ENCODE data around the gene PHACTR3. TPM values are rescaled to one million over a fixed set of nuclear protein-coding genes. Genes with fewer than 3 reads are reported as not detected.
A peak's percentile ranks its signal among the peaks of the same experiment; 100 is the strongest.

Gene PHACTR3
- total RNA-seq, 1 experiment from 2014 or later = 0.11 TPM

- ChIA-PET CTCF (no interaction called here), POLR2A (no interaction called here)
- no peaks in the 10 kb centered on the region for H3K36me3 Mint-ChIP-seq (ENCODE audit: insufficient read depth, unreplicated experiment)
- no peak overlapping the region for H3K4me3 Mint-ChIP-seq (ENCODE audit: unreplicated experiment)
- Histone ChIP-seq H3K4me1 (no peaks in the 10 kb centered on the region), H3K4me3 (ENCODE audit: low read depth, low read length) (no peak overlapping the region), H3K9me3 (peaks cover 3% of the 10 kb centered on the region; the same call in 1 of the 2 replicates), H3K27me3 (replicated peaks; ENCODE audit: control insufficient read depth, insufficient read depth, low read length) (no peaks in the 10 kb centered on the region; the same call in 1 of the 2 replicates), H3K36me3 (ENCODE audit: control insufficient read depth, insufficient read depth, low read length) (no peaks in the 10 kb centered on the region)
- H3K4me1 Mint-ChIP-seq (ENCODE audit: low read depth, unreplicated experiment) = no peaks in the 10 kb centered on the region
- no peak overlapping the region for H3K27ac Mint-ChIP-seq (ENCODE audit: unreplicated experiment)
- peaks cover 12% of the 10 kb centered on the region for H3K27me3 Mint-ChIP-seq (ENCODE audit: insufficient read depth, unreplicated experiment)
- DNase-seq = peak in 1 of 2 experiments; percentile 39
- intact Hi-C loops (cut with micrococcal nuclease; ENCODE audit: unreplicated experiment) = no loop called here
- no peaks in the 10 kb centered on the region for H3K9me3 Mint-ChIP-seq (ENCODE audit: unreplicated experiment)
- BruUV-seq (replicated peaks) = no TSS peak
- TF ChIP-seq CTCF (IDR thresholded peaks at IDR 0.05; ENCODE audit: insufficient read depth in 1 of 2, low read depth in 1 of 2, low read length in 1 of 2, severe bottlenecking in 1 of 2, unreplicated experiment in 1 of 2) = no peak
Measured at GRCh38 chr20:59568509-59569024, 35.8 kb upstream of the PHACTR3 start.

- Histone ChIP-seq H3K4me1 (no peaks in the 10 kb centered on the region), H3K4me3 (ENCODE audit: low read depth, low read length) (no peak overlapping the region), H3K27me3 (replicated peaks; ENCODE audit: control insufficient read depth, insufficient read depth, low read length) (no peaks in the 10 kb centered on the region; the same call in 1 of the 2 replicates), H3K9me3 (peaks cover 3% of the 10 kb centered on the region; the same call in 1 of the 2 replicates), H3K36me3 (ENCODE audit: control insufficient read depth, insufficient read depth, low read length) (no peaks in the 10 kb centered on the region)
- intact Hi-C loops (cut with micrococcal nuclease; ENCODE audit: unreplicated experiment) = no loop called here
- ChIA-PET POLR2A (no interaction called here), CTCF (interaction anchor here (2.0 kb wide), 1 partner anchor 9 kb away, joined by 7 read pairs; no protein-coding TSS in a partner anchor)
- no peaks in the 10 kb centered on the region for H3K9me3 Mint-ChIP-seq (ENCODE audit: unreplicated experiment)
- no peak overlapping the region for H3K4me3 Mint-ChIP-seq (ENCODE audit: unreplicated experiment)
- peaks cover 12% of the 10 kb centered on the region for H3K27me3 Mint-ChIP-seq (ENCODE audit: insufficient read depth, unreplicated experiment)
- no TSS peak for BruUV-seq (replicated peaks)
- TF ChIP-seq CTCF (IDR thresholded peaks at IDR 0.05; ENCODE audit: insufficient read depth in 1 of 2, low read depth in 1 of 2, low read length in 1 of 2, severe bottlenecking in 1 of 2, unreplicated experiment in 1 of 2) = no peak
- H3K4me1 Mint-ChIP-seq (ENCODE audit: low read depth, unreplicated experiment) = no peaks in the 10 kb centered on the region
- H3K27ac Mint-ChIP-seq (ENCODE audit: unreplicated experiment) = no peak overlapping the region
- no peak for DNase-seq
- H3K36me3 Mint-ChIP-seq (ENCODE audit: insufficient read depth, unreplicated experiment) = no peaks in the 10 kb centered on the region
Measured at GRCh38 chr20:59569305-59569704, 35.0 kb upstream of the PHACTR3 start.

GRCh38 chr20:59571151-59571550 lies 33.2 kb upstream of the PHACTR3 start:
- H3K27ac Mint-ChIP-seq (ENCODE audit: unreplicated experiment) = no peak overlapping the region
- no peaks in the 10 kb centered on the region for H3K36me3 ChIP-seq (ENCODE audit: control insufficient read depth, insufficient read depth, low read length)
- H3K27me3 ChIP-seq (replicated peaks; ENCODE audit: control insufficient read depth, insufficient read depth, low read length) = no peaks in the 10 kb centered on the region
- H3K4me1 Mint-ChIP-seq (ENCODE audit: low read depth, unreplicated experiment) = no peaks in the 10 kb centered on the region
- intact Hi-C loops (cut with micrococcal nuclease; ENCODE audit: unreplicated experiment) = loop anchor here (1.0 kb wide), 1 partner anchor 180 kb away; no protein-coding TSS in a partner anchor
- peaks cover 12% of the 10 kb centered on the region for H3K27me3 Mint-ChIP-seq (ENCODE audit: insufficient read depth, unreplicated experiment)
- POLR2A ChIA-PET = no interaction called here
- no peak for DNase-seq
- no peak overlapping the region for H3K4me3 ChIP-seq (ENCODE audit: low read depth, low read length)
- no peaks in the 10 kb centered on the region for H3K36me3 Mint-ChIP-seq (ENCODE audit: insufficient read depth, unreplicated experiment)
- CTCF ChIA-PET = interaction anchor here (0.9 to 2.0 kb wide), 4 partner anchors 10 to 15 kb away, joined by 3 to 10 read pairs (median 6); no protein-coding TSS in a partner anchor
- TF ChIP-seq CTCF (IDR thresholded peaks at IDR 0.05; ENCODE audit: insufficient read depth in 1 of 2, low read depth in 1 of 2, low read length in 1 of 2, severe bottlenecking in 1 of 2, unreplicated experiment in 1 of 2) = no peak
- peaks cover under 1% of the 10 kb centered on the region; the same call in 1 of the 2 replicates for H3K9me3 ChIP-seq
- no TSS peak for BruUV-seq (replicated peaks)
- no peaks in the 10 kb centered on the region for H3K9me3 Mint-ChIP-seq (ENCODE audit: unreplicated experiment)
- H3K4me3 Mint-ChIP-seq (ENCODE audit: unreplicated experiment) = no peak overlapping the region
- H3K4me1 ChIP-seq = no peaks in the 10 kb centered on the region
